Sigmoid colon (tissue), 4 donors: Measurements from ENCODE around the gene UST.

Experiments used
- EP300 ChIP-seq, 4 donors: sonication (generic); formaldehyde crosslinking; IDR thresholded peaks; one replicate each; pipeline ENCODE4 v1.6.1; 2017; ENCODE audit warnings: antibody characterized with exemption in 4 of 4
- POLR2A ChIP-seq, 2 donors: fragments of 450-650 bp; IDR thresholded peaks; one replicate each; pipeline ENCODE4 v1.6.1; 2016; ENCODE audit warnings: antibody characterized with exemption in 2 of 2, mild to moderate bottlenecking in 2 of 2, moderate library complexity in 2 of 2
- POLR2AphosphoS5 ChIP-seq, 4 donors: sonication (generic); formaldehyde crosslinking; IDR thresholded peaks; one replicate each; pipeline ENCODE4 v1.6.1; 2017; ENCODE audit warnings: antibody characterized with exemption in 4 of 4
- TF ChIP-seq, protein P1 (sequence below), 4 experiments: fragments of 450-650 bp in 3 of 4; fragments of 200-600 bp in 1 of 4; IDR thresholded peaks; one replicate each; pipeline ENCODE4 v1.5.1; 2016 to 2019; ENCODE audit warnings: antibody characterized with exemption in 4 of 4, mild to moderate bottlenecking in 3 of 4, moderate library complexity in 2 of 4

DNA sequence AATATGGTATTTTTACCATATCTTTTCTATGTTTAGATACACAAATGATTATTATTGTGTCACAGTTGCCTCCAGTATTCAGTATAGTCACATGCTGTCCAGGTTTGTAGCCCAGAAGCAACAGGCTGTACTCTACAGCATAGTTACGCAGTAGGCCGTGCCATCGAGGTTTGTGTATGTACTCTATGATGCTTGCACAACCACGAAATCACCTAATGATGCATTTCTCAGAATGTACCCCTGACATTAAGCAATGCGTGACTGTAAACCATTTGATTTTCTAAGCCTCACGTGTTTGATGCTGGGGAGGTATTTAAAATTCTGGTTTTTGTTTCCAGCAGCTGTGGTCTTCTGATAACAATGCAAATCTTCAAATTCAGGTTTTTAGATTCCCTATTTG is 207.6 kb downstream of the UST start:
- TF ChIP-seq, protein P1, sequence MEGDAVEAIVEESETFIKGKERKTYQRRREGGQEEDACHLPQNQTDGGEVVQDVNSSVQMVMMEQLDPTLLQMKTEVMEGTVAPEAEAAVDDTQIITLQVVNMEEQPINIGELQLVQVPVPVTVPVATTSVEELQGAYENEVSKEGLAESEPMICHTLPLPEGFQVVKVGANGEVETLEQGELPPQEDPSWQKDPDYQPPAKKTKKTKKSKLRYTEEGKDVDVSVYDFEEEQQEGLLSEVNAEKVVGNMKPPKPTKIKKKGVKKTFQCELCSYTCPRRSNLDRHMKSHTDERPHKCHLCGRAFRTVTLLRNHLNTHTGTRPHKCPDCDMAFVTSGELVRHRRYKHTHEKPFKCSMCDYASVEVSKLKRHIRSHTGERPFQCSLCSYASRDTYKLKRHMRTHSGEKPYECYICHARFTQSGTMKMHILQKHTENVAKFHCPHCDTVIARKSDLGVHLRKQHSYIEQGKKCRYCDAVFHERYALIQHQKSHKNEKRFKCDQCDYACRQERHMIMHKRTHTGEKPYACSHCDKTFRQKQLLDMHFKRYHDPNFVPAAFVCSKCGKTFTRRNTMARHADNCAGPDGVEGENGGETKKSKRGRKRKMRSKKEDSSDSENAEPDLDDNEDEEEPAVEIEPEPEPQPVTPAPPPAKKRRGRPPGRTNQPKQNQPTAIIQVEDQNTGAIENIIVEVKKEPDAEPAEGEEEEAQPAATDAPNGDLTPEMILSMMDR (IDR thresholded peaks at IDR 0.05), result no peak
- TF ChIP-seq POLR2A (IDR thresholded peaks at IDR 0.05) (no peak), POLR2AphosphoS5 (IDR thresholded peaks at IDR 0.05) (no peak), EP300 (IDR thresholded peaks at IDR 0.05) (no peak)
